Activated CD8-positive, alpha-beta memory T cell treated with anti-CD3 and anti-CD28 coated beads, Interleukin-2, amount 10 ng/mL, durations not matched to agents 7 days and 5 days (primary cell): ENCODE data around the gene NRCAM. TPM values are rescaled to one million over a fixed set of nuclear protein-coding genes. Genes with fewer than 3 reads are reported as not detected.
"Not testable (repeated sequence)": the region's sequence is repeated elsewhere in the genome, so short reads cannot be mapped to it uniquely, and the experiment has no call there.

Source experiments
- ATAC-seq: fragments of 150-1000 bp; cut with Tn5 transposase; one replicate; pipeline ENCODE4 v1.10.0; 2021; ENCODE audit warnings: moderate library complexity
- CTCF ChIA-PET: fragments of 350-600 bp; sonication (Branson Sonifier 250); formaldehyde crosslinking; loops from one replicate; lab custom pipeline; 2021; ENCODE audit warnings: antibody characterized with exemption; lab: Charles Lee
- DNase-seq: peaks from one replicate; pipeline ENCODE4 v3.0.0-alpha.2; 2020
- H3K27ac Mint-ChIP-seq: one replicate; pipeline ENCODE4 v1.8.0; 2021; ENCODE audit warnings: mild to moderate bottlenecking, mixed read lengths
- H3K27me3 Mint-ChIP-seq: one replicate; pipeline ENCODE4 v1.8.0; 2021; ENCODE audit warnings: mixed read lengths
- H3K36me3 Mint-ChIP-seq: one replicate; pipeline ENCODE4 v1.8.0; 2021; ENCODE audit warnings: mild to moderate bottlenecking, mixed read lengths
- H3K4me1 Mint-ChIP-seq: one replicate; pipeline ENCODE4 v1.8.0; 2021; ENCODE audit warnings: mixed read lengths
- H3K4me3 Mint-ChIP-seq: one replicate; pipeline ENCODE4 v1.8.0; 2021; ENCODE audit warnings: mild to moderate bottlenecking, moderate library complexity, mixed read lengths
- H3K9me3 Mint-ChIP-seq: one replicate; pipeline ENCODE4 v1.8.0; 2022; ENCODE audit warnings: low read depth, mixed read lengths
- total RNA-seq, 2 experiments: library from RNA; stranded (reverse); gene quantifications; one replicate each; pipeline ENCODE4 v1.2.3, GENCODE V29; 2021

Gene NRCAM
- total RNA-seq, 2 experiments from 2014 or later: 0.35 TPM; not detected in 1

DNA sequence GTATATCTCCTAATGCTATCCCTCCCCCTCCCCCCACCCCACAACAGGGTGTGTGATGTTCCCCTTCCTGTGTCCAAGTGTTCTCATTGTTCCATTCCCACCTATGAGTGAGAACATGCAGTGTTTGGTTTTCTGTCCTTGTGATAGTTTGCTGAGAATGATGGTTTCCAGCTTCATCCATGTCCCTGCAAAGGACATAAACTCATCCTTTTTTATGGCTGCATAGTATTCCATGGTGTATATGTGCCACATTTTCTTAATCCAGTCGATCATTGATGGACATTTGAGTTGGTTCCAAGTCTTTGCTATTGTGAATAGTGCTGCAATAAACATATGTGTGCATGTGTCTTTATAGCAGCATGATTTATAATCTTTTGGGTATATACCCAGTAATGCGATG lies 68.5 kb downstream of the NRCAM start:
- H3K27me3 Mint-ChIP-seq, H3K36me3 Mint-ChIP-seq, DNase-seq, H3K4me3 Mint-ChIP-seq, H3K27ac Mint-ChIP-seq, ATAC-seq, H3K4me1 Mint-ChIP-seq, H3K9me3 Mint-ChIP-seq, CTCF ChIA-PET: not testable (repeated sequence)

DNA sequence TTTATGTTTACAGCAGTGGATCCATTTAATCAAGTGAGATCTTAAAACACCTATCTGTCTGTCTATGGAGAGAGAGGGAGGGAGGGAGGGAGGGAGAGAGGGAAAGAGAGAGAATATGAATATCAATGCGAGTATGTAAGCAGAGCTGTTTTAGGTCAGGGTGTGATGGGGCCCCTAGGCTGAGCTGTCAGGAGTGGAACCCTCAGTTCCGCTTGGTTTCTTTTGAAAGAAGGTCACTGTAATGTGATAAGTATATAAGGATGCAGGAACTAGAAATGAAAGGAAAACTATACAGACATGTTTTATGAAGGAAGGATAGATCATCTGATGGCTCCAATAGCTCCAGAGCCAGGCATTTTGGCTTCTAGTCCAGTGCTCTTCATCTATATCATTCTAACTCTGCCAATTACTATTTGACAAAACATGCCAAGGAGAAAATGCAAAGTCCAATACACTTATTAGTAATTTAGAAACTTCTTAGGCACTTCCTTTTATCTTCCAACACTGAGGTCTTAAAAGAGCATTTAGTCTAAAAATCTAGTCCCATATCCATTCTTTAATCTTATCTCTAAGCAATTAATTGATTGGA lies 70.3 kb downstream of the NRCAM start:
- Mint-ChIP-seq H3K36me3 (no peaks in the 10 kb centered on the region), H3K27ac (no peak overlapping the region), H3K9me3 (no peaks in the 10 kb centered on the region), H3K27me3 (peaks cover 3% of the 10 kb centered on the region), H3K4me1 (no peaks in the 10 kb centered on the region), H3K4me3 (no peak overlapping the region)
- CTCF ChIA-PET: no interaction called here
- no peak for DNase-seq
- ATAC-seq: no peak

DNA sequence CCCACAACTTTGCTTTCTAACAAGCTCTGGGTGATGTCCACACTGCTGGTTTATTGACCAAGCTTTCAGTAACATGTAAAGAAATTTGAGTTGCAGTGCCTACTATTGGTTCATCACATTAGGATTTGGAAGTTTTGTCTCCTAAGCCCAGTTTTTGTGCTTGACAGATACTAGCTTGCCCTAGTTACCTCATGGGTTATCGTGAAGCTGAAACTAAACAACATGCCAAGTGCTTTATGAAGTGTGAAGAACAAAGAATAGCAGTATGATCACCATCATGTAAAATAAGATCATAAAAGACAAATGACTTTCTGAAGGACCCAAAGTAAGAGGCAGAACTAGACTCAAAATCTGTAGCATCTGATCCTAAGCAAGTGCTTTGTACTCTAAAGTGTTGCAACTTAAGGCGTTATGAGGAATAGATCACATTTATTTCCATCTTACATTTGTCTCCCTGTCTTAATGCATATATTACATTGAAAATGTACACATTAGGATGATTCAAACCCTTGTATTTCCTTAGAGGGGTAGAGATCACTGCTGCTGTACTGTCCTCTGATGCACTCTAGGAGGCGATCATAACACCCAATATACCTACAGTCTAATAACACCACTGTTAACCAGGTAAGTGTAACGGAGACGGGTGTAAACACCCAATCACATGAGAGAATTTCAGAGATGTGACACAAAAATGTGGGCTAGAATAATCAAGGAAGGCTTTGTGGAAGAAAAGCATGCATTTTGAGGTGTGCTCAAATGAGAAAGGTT lies 71.3 kb downstream of the NRCAM start:
- DNase-seq (no peak), ATAC-seq (no peak)
- H3K27me3 Mint-ChIP-seq: peaks cover 3% of the 10 kb centered on the region
- CTCF ChIA-PET: no interaction called here
- H3K36me3 Mint-ChIP-seq: no peaks in the 10 kb centered on the region
- H3K27ac Mint-ChIP-seq: no peak overlapping the region
- H3K4me1 Mint-ChIP-seq: no peaks in the 10 kb centered on the region
- H3K9me3 Mint-ChIP-seq: no peaks in the 10 kb centered on the region
- no peak overlapping the region for H3K4me3 Mint-ChIP-seq

DNA sequence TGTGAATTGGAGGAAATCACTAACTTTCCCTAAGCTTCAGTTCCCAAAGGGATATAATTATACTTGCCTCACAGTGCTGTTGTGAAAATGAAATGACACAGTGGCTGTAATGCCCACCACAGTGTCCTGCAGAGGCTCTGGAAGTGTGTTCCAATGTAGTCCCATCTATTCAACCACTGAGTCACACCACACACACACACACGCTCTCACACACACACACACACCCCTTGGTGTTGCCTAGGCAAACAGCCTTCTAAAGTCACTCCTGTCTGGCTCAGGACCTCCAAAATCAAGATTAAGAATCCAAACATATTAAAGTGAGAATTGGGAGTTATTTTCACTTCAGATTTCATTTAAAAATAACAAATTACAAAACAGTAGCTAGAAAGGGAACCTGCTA lies 73.3 kb downstream of the NRCAM start:
- Mint-ChIP-seq H3K27ac (no peak overlapping the region), H3K27me3 (peaks cover 6% of the 10 kb centered on the region), H3K4me3 (no peak overlapping the region), H3K36me3 (no peaks in the 10 kb centered on the region), H3K4me1 (no peaks in the 10 kb centered on the region), H3K9me3 (no peaks in the 10 kb centered on the region)
- CTCF ChIA-PET: no interaction called here
- DNase-seq (no peak), ATAC-seq (no peak)

DNA sequence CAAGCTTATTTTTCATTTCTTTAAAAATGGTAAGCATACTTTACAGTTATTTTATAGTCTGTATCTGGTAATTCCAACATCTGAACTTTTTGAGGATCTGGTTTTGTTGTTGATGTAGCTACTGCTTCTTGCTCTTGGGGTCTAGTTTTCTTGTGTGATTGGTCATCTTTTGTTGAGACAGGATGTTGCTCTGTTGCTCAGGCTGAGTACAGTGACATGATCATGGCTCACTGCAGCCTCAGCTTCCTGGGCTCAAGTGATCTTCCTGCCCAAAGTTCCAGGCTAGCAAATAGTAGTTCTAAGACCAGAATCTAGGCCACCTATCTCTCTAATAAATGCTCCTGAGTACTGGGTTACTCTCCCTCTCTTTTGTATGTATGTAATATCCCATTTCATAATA lies 75.7 kb downstream of the NRCAM start:
- H3K4me3 Mint-ChIP-seq: no peak overlapping the region
- no peak overlapping the region for H3K27ac Mint-ChIP-seq
- DNase-seq (no peak), ATAC-seq (no peak)
- no peaks in the 10 kb centered on the region for H3K4me1 Mint-ChIP-seq
- H3K9me3 Mint-ChIP-seq: no peaks in the 10 kb centered on the region
- no peaks in the 10 kb centered on the region for H3K36me3 Mint-ChIP-seq
- CTCF ChIA-PET: no interaction called here
- peaks cover 6% of the 10 kb centered on the region for H3K27me3 Mint-ChIP-seq

DNA sequence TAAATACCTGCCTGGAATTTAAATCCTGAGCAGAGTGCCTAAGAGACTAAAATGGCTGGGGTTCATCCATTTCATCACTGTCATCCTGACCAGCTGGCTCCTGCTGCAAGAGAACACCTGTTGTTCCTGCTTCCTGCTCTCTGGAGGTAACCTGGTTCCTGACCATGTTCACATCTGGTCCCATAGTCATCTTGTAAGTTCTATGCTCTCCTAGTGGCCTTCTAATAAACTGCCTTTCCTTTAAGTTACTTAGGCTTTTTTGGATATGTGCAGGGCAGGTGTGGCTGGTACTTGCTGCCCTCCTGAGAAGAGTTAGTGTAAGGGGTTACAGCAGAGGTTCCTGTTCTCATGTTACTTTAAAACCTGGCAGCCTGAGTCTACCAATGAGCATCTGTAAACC lies 80.0 kb downstream of the NRCAM start:
- Mint-ChIP-seq H3K27me3 (peaks cover 13% of the 10 kb centered on the region), H3K36me3 (no peaks in the 10 kb centered on the region), H3K4me3 (no peak overlapping the region), H3K9me3 (no peaks in the 10 kb centered on the region), H3K27ac (no peak overlapping the region), H3K4me1 (no peaks in the 10 kb centered on the region)
- no peak for DNase-seq
- no peak for ATAC-seq
- CTCF ChIA-PET: no interaction called here

DNA sequence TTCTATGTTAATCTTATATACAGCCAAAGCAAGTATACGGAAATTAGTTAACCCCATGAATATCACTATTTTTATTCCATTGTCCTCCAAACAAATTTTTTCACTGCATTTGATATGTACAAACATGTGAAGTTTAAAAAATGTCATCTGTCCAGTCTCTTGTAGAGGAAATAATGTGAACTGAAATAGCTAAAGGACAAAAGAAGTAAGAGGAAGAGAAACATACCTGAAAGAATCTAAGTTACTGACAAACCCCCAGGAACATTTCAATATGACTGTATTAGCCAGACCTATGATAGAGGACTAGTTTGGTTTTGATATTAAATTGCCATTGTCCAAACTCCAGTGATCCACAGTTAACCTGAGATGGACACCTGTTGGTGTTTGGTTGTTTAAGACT lies 80.6 kb downstream of the NRCAM start:
- Mint-ChIP-seq H3K9me3 (no peaks in the 10 kb centered on the region), H3K4me3 (no peak overlapping the region), H3K36me3 (no peaks in the 10 kb centered on the region), H3K27ac (no peak overlapping the region), H3K4me1 (no peaks in the 10 kb centered on the region), H3K27me3 (peaks cover 13% of the 10 kb centered on the region)
- CTCF ChIA-PET: no interaction called here
- ATAC-seq (no peak), DNase-seq (no peak)

DNA sequence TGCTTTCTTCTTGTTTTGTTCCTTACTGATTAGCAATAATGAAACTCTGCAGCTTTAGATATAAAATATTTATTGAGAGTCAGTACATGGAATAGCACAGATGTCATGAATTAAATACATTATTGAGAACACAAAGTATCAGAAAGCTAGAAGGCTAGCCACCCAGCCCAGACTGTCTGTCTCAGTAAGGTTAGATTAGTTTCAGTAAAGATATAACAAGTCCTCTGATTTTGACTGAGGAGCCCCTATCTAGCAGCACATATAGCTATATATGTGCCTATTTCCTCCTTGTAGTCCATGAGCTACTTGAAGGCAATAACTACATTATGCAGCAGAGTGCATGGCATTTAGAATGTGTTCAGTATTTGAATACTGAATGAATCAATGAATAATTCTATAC lies 81.3 kb downstream of the NRCAM start:
- CTCF ChIA-PET: no interaction called here
- H3K27me3 Mint-ChIP-seq: peaks cover 13% of the 10 kb centered on the region
- no peak for ATAC-seq

DNA sequence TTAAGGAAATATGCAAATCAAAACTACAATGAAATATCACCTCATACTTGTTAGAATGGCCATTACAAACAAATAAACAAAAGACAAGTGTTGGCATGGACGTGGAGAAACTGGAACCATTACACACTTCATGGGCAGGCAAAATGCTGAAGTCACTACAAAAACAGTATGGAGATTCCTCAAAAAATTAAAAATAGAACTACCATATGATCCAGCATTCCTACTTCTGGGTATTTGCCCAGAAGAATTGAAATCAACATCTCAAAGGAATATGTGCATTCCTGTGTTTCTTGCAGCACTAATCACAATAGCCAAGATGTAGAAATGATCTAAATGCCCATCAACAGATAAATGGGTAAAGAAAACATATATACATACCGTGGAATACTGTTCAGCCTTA lies 83.6 kb downstream of the NRCAM start:
- Mint-ChIP-seq H3K27ac (no peak overlapping the region), H3K4me3 (no peak overlapping the region), H3K36me3 (no peaks in the 10 kb centered on the region), H3K9me3 (no peaks in the 10 kb centered on the region), H3K4me1 (no peaks in the 10 kb centered on the region), H3K27me3 (peaks cover 12% of the 10 kb centered on the region)
- DNase-seq: no peak
- no peak for ATAC-seq
- CTCF ChIA-PET: no interaction called here

More for the DNA sequence above, 81.3 kb downstream of the NRCAM start:
- Mint-ChIP-seq H3K36me3 (no peaks in the 10 kb centered on the region), H3K9me3 (no peaks in the 10 kb centered on the region), H3K27ac (no peak overlapping the region), H3K4me1 (no peaks in the 10 kb centered on the region), H3K4me3 (no peak overlapping the region)
- DNase-seq: no peak

DNA sequence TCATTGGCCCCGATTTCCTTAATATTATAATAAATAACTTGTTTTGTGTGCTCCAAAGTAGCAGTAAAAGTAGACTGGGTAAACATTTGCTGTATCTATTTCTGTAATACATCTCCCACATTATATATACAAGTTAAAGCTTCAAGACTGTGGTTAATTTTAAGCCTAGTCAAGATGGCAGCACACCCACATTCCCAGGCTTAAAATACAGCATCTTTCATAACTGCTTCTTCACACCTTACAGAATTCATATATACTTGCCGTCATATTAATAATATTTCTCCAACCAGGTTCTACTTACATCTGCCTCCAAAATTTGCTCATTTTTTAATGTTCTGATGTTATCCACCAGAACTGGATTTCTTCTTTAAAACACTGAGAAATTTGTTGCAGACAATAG lies 85.6 kb downstream of the NRCAM start:
- Mint-ChIP-seq H3K27ac (no peak overlapping the region), H3K36me3 (no peaks in the 10 kb centered on the region)

DNA sequence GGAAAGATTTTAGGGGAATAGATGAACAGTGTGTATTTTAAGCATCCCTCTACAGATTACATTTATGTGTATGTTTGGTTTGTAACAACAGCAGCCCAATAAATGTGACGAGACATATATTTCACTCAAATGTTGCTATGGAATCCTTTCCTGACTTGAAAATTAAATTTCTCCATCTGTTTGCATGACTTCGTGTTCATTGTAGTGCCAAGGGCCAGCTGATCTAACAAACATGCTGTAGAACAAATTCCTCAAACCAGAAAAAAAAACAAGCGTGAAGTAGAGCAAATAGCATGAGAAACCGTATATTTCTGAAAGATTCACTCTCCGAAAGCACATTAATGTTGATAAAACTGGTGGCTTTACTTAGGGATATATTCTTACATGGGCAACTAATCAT lies 87.8 kb downstream of the NRCAM start:
- Mint-ChIP-seq H3K36me3 (no peaks in the 10 kb centered on the region), H3K4me1 (no peaks in the 10 kb centered on the region), H3K4me3 (no peak overlapping the region), H3K9me3 (no peaks in the 10 kb centered on the region), H3K27ac (no peak overlapping the region), H3K27me3 (peaks cover 12% of the 10 kb centered on the region)
- ATAC-seq (no peak), DNase-seq (no peak)
- CTCF ChIA-PET: no interaction called here

More for the DNA sequence above, 85.6 kb downstream of the NRCAM start:
- Mint-ChIP-seq H3K9me3 (no peaks in the 10 kb centered on the region), H3K27me3 (peaks cover 12% of the 10 kb centered on the region), H3K4me3 (no peak overlapping the region), H3K4me1 (no peaks in the 10 kb centered on the region)
- CTCF ChIA-PET: no interaction called here
- DNase-seq (no peak), ATAC-seq (no peak)

DNA sequence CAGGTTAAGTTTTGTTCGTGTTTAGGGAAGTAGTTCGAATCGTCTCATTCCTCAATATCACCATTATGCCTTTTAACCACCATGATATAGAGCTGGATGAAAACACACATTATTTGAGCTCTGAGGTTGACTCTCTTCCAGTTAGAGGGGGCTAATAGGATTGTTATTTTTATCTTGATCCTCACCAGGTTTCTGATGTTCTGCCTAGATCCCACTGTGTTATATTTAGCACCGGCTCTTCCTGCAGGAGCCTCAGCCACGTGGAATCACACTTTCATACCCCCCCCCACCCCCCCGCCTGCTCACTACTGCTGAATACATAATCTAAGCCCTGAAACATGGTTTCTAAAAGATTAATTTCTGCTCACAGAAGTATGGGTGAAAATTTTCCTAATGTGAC lies 88.3 kb downstream of the NRCAM start:
- peaks cover 9% of the 10 kb centered on the region for H3K27me3 Mint-ChIP-seq
- no peak overlapping the region for H3K4me3 Mint-ChIP-seq
- H3K36me3 Mint-ChIP-seq: no peaks in the 10 kb centered on the region
- CTCF ChIA-PET: no interaction called here
- DNase-seq (no peak), ATAC-seq (no peak)
- no peaks in the 10 kb centered on the region for H3K4me1 Mint-ChIP-seq
- no peak overlapping the region for H3K27ac Mint-ChIP-seq
- H3K9me3 Mint-ChIP-seq: no peaks in the 10 kb centered on the region

DNA sequence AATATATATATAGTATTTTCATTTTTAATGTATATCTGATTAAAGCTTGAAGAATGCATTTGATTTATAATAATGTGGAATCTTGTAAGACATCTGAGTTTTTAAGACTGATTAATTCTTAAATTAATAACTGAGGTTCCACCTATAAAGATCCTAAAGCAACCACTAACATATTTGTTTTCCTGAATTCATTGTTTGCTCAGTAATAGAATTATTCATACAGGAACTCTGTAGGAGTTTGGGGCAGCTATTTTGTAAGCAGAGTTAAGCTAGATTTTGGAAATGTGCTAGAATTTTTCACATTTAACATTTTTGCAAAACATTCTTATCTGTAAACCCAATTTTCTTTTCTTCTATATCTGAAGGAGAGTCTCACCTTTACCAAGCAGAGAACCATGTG lies 88.9 kb downstream of the NRCAM start:
- CTCF ChIA-PET: no interaction called here
- H3K36me3 Mint-ChIP-seq: no peaks in the 10 kb centered on the region
- peaks cover 8% of the 10 kb centered on the region for H3K27me3 Mint-ChIP-seq
- no peaks in the 10 kb centered on the region for H3K9me3 Mint-ChIP-seq
- no peaks in the 10 kb centered on the region for H3K4me1 Mint-ChIP-seq
- no peak for ATAC-seq
- DNase-seq: no peak
- no peak overlapping the region for H3K27ac Mint-ChIP-seq
- H3K4me3 Mint-ChIP-seq: no peak overlapping the region

DNA sequence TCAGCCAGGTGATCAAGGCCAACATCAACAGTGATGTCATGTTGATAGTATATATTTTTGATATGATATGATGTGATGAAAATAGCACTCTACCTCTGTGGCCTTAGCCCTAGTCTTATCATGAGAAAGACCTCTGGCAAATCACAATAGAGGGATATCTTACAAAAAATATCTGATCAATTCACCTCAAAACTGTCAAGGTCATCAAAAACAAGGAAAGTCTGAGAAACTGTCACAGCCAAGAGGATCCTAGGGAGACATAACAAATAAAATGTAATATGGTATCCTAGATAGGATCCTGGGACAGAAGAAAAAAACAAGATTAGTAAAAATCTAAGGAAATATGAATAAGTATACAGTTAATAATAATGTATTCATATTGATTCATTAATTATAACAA lies 92.6 kb downstream of the NRCAM start:
- no peaks in the 10 kb centered on the region for H3K4me1 Mint-ChIP-seq
- CTCF ChIA-PET: no interaction called here
- no peak for ATAC-seq

More for the DNA sequence above, 92.6 kb downstream of the NRCAM start:
- no peaks in the 10 kb centered on the region for H3K36me3 Mint-ChIP-seq
- no peak overlapping the region for H3K4me3 Mint-ChIP-seq
- no peak overlapping the region for H3K27ac Mint-ChIP-seq
- DNase-seq: no peak
- H3K9me3 Mint-ChIP-seq: no peaks in the 10 kb centered on the region
- H3K27me3 Mint-ChIP-seq: peaks cover 8% of the 10 kb centered on the region
